WI38 (cell line): ENCODE data around the gene SCAMP1.

Experiments
- H3K4me3 ChIP-seq: 2 replicates; pipeline ENCODE4 v1.5.1; 2011; ENCODE audit warnings: low read depth, mild to moderate bottlenecking, control low read depth, low read length
- CTCF ChIP-seq: IDR thresholded peaks from 2 replicates; pipeline ENCODE4 v1.5.1; 2012; ENCODE audit warnings: low read depth, mild to moderate bottlenecking, control low read depth, low read length

The SCAMP1 gene

GRCh38 chr5:78503958-78504653, 143.7 kb downstream of the SCAMP1 start:
- H3K4me3 ChIP-seq: no peak overlapping the region
- TF ChIP-seq CTCF: no peak

DNA sequence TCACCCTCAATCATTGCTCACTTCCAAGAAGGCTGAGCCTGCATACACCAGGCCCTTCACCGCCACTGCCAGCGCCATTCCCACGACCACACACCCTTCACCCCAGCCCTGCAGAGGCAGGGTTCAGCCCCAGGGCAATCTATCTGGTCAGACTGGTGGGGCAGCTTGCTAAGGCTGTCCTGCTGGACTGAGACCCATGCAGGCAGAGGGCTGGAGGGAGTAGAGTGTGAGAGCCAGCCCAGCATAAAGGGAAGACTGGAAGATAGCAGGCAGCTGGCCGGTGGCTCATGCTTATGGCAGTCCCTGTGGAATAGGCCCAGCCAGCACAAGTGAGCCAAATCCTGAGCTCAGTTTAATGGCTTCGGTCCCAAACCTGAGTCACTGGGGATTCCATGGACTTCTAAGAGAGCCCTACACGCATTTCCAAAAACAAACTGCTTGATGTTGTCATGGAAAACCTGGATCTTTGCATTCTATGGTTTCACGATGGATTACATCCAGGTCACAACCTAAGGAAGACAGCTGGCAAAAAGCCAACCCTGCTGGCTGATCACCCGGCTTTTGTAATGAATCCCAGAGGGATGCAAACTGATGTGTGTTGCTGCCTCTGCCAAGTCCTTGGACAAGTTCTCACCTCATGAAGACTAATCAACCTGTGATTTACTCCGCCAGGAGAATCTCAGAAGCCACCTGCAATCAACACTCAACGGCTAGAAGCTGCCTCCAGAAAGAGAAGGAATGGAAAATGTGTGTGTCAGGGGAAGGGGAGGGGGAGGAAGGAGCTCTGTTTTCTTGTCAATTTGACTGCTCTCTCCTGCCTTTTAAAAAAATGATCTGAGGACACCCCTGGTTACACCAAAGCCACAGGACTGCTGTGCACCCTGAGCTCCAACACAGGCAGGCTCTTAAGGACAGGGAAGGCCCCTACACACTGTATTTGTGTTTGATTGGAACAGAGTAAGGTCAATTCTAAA, 144.6 kb downstream of the SCAMP1 start:
- TF ChIP-seq CTCF: no peak
- no peak overlapping the region for H3K4me3 ChIP-seq

GRCh38 chr5:78505860-78506259, 145.4 kb downstream of the SCAMP1 start:
- no peak overlapping the region for H3K4me3 ChIP-seq
- TF ChIP-seq CTCF: no peak

DNA sequence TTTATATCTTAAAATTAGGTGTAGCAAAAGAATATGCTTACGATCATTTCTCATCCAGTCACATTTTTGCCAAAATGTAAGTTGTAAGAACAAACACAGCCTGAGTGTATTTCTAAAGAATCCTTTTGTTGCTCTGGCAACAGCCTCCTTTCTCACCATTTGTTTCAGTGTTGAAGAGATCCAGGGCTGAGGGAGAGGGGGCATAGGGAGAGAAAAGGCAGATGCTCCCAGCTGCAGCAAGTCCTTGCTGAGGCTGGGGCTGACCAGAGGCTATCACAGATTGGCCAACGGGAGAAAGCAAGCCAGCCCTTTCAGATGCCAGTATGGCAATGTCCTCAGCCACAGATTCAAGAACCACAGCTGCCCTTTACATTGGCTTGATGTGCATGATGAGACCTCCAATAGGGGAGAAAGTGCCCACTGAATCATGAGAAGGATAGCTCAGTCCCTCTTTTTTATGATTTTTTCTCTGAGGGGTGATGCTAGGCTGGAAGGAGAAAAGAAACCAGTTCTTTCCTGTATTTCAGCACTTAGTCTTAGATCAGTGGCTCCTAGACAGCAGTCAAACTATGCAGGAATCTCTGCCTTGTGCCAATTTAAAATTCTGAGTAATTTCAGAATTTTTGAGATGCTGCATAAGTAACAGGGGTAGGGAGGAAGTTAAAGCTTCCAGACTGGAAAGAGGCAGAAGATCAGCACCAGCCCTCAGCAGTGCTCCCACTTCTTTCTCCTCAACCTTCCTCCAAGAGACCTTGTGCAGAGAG, 146.0 kb downstream of the SCAMP1 start:
- TF ChIP-seq CTCF: no peak
- H3K4me3 ChIP-seq: no peak overlapping the region

DNA sequence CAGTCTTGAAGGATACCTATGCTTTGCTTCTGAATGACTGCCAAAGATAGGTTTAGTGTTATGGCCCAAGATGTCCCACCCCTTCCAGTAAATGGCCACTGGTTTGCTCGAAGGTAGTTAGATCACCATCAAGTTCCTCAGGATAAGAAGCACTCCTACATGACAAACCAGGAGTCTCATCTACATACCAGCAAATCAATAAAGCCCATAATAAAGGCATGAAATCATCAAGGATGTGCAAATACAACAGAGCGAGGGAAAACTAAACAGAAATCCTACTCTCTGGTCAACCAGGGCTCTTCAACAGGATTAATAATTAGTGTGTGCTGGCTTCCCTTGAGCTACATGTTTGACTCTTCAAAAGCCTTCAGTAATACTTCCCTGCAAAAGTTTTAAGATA, 147.1 kb downstream of the SCAMP1 start:
- no peak overlapping the region for H3K4me3 ChIP-seq
- no peak for TF ChIP-seq CTCF

- no peak overlapping the region; the same call in none of the 2 replicates for H3K4me3 ChIP-seq
- TF ChIP-seq CTCF: no peak
These were observed 147.9 kb downstream of the SCAMP1 start for GRCh38 chr5:78508186-78508765.
